MM.1S (cell line): ENCODE measurements around the gene BOC.

Experiments
- CTCF ChIP-seq: fragments of 300-600 bp; sonication (generic); IDR thresholded peaks from 2 replicates; pipeline ENCODE4 v1.5.1; 2016; ENCODE audit warnings: antibody characterized with exemption, low read length, mixed read lengths
- EZH2 ChIP-seq: fragments of 300-600 bp; sonication (generic); optimal IDR thresholded peaks from 2 replicates; pipeline ENCODE3; 2017; ENCODE audit warnings: low read depth, mild to moderate bottlenecking, antibody characterized with exemption, low read length, mixed read lengths
- EZH2phosphoT487 ChIP-seq: fragments of 300-600 bp; sonication (generic); IDR thresholded peaks from 2 replicates; pipeline ENCODE4 v1.6.1; 2018; ENCODE audit warnings: antibody characterized with exemption, low read length

- TF ChIP-seq CTCF (no peak), EZH2 (no peak), EZH2phosphoT487 (no peak)
These were observed 34.4 kb downstream of the BOC start for GRCh38 chr3:113245761-113246161.
